Esophagus squamous epithelium (tissue), 4 donors: Measurements from ENCODE around the gene FNIP1.

Experiments
- CTCF ChIP-seq, 6 experiments: fragments of 450-650 bp in 4 of 6; fragments of 200-600 bp in 2 of 6; sonication (generic) in 2 of 6; IDR thresholded peaks; one replicate each; pipeline ENCODE4 v1.5.1; 2016 to 2019; ENCODE audit warnings: antibody characterized with exemption in 6 of 6, mild to moderate bottlenecking in 4 of 6, moderate library complexity in 4 of 6
- POLR2A ChIP-seq, 4 donors: fragments of 450-650 bp; IDR thresholded peaks; one replicate each; pipeline ENCODE4 v1.6.1; 2017; ENCODE audit warnings: antibody characterized with exemption in 4 of 4, mild to moderate bottlenecking in 4 of 4, moderate library complexity in 3 of 4

- no peak for TF ChIP-seq POLR2A (IDR thresholded peaks at IDR 0.05)
- TF ChIP-seq CTCF (IDR thresholded peaks at IDR 0.05), result no peak
These were observed 20.4 kb downstream of the FNIP1 start for GRCh38 chr5:131776450-131776849.
